Stimulated activated CD8-positive, alpha-beta memory T cell treated with anti-CD3 and anti-CD28 coated beads, Interleukin-4, amount 100 ng/mL, for 48 hours (primary cell): Measurements from ENCODE around the gene SWAP70.
"Not testable (repeated sequence)": the region's sequence is repeated elsewhere in the genome, so short reads cannot be mapped to it uniquely, and the experiment has no call there.

Experiments
- DNase-seq: peaks from one replicate; pipeline ENCODE4 v3.0.0-alpha.2; 2020

Gene SWAP70

DNA sequence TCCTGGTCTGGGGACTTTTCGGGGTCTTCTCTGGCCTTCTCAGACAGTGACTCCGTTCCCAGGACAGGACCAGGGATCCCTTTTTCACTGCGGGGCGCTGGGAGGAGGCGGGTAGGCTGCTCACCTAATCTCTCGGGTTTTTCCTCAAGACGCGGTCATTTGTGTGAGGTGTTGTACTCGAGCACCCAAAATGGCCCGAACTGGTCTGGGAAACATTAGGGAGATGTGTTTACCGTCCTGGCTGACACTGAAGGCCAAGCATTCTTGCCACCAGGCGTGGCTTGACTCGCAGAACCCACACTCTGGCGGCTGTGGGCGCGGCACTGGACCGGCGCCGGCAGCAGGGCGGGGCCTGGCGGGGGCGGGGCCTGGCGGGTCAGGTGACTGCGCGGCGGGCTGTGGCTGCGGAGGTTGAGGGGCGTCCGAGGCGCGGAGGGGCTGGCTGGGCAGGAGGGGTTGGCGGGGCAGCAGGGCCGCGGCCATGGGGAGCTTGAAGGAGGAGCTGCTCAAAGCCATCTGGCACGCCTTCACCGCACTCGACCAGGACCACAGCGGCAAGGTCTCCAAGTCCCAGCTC is at the start of gene SWAP70:
Gene SWAP70 (plus strand): TSS at position 379 of the 577 bp plus-strand sequence. CDS start 103 bp downstream, at position 482.
- peak; percentile 87 for DNase-seq

DNA sequence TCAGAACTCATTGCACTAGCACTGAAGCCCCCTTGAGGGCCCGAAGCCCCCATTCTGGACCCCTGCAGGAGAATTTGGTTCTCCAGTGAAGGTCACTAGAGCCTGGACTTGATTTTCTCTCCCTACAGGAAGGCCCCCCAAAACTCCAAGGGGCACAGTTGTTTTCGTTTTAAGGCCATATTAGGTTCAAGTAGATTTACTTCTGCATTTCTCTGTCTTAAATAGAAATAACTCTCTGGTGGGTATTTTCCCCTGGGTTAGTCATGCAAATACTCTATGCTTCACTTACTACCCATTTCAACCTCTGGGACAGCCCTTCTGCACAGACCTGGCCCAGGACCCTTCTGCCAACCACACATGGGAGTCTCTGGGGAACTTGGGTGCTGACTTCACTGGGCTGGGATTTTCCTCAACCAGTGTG is 48.8 kb upstream of the SWAP70 start:
- DNase-seq, result no peak

DNA sequence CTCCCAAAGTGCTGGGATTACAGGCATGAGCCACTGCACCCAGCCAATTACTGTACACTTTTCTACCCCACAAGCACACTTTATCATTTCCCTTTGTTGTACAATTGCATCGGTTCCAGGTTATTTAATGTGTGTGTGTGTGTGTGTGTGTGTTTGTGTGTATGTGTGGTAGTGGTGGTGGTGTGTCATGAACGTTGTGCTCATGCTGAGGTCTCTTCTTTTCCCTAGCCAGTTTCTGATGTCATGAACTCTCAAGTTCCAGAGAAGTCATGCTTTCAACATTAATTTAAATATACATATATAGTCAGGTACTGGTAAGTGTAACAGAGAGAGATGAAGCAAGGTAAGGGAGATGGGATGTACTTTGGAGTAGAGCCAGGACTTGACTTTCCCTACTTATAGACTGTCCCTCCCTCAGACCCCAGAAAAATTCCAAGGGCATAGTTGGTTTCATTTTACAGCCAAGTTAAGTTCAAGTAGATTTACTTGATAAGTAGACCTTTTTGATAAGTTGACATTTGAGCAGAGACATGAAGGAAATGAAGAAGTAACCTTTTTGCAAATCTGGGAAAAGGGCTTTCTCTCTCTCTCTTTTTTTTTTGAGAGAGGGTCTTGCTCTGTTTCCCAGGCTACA is 47.7 kb upstream of the SWAP70 start:
- no peak for DNase-seq

DNA sequence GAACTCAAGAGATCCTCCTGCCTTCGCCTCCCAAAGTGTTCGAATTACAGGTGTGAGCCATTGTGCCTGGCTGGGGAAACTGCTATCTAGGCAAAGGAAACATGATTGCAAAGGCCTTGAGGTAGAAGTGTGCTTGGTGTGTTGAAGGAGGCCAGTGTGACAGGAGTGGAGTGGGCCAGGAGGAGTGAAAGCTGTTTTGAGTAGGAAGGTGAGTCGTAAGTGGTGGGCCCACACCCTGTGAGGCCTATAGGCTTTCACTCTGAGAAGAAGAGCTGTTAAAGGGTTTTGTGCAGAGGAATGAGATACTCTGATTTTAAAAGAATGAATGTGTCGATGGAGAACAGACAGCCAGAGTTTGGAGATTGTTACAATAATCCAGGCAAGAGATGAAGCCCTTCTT is 47.0 kb upstream of the SWAP70 start:
- peak; percentile 50 for DNase-seq

DNA sequence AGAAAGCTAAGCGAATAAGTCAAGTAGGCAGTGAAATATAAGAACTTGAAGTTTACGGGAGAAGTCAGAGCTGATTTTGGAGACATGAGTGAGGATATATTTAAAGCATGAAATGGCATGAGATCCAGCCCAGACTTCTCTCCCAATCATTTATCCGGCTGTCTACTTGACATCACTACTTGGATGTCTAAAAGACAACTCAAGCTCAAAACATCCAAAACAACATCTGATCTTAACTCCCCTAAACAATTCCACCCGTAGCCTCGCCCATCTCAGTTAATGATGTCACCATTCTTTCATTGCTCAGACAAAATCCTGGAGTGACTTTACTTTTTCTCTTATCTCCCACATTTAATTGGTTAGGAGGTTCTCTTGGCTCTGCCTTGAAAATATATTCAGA is 45.9 kb upstream of the SWAP70 start:
- no peak for DNase-seq

DNA sequence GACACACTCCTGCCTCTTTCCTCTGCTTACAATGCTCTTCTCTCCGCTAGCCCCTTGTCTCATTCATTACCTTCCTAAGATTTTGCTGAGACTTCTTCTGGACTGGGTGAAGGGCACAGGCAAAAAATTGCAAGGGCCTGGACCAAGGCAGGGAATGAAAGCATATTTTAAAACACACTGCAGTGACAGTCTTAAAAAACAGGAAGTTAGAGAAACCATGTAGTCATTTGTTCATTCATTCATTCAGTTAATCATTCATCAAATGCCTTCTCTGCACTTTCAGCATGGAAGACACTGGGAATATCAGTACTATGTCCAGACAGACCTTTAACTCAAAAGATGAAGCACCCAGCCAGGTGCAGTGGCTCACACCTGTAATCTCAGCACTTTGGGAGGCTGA is 44.9 kb upstream of the SWAP70 start:
- DNase-seq, result no peak

DNA sequence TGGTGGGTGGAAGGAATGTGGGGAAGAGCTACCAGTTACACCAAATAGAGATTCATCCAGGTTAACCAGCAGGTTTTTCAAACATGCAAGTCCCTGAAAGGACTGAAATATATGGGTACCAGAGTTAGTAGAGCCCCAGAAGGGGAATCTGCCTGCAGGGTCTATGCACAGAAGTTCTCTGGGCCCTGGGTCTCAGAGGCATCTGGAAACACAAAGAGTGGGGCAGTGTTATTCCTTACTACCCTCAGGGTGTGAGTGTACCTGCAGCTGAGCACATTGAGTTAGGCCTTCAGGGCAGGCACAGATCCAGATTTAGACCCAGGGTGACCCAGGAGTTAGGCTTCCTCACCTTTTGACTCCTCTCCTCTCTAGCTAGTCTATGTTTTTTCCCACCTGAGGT is 43.9 kb upstream of the SWAP70 start:
- no peak for DNase-seq

DNA sequence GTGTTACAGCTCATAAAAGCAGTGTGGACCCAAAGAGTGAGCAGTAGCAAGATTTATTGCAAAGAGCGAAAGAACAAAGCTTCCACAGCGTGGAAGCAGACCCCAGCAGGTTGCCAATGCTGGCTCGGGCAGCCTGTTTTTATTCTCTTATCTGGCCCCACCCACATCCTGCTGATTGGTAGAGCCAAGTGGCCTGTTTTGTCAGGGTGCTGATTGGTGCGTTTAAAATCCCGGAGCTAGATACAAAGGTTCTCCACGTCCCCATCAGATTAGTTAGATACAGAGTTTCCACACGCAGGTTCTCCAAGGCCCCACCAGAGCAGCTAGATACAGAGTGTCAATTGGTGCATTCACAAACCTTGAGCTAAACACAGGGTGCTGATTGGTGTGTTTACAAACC is 41.5 kb upstream of the SWAP70 start:
- DNase-seq, result not testable (repeated sequence)

DNA sequence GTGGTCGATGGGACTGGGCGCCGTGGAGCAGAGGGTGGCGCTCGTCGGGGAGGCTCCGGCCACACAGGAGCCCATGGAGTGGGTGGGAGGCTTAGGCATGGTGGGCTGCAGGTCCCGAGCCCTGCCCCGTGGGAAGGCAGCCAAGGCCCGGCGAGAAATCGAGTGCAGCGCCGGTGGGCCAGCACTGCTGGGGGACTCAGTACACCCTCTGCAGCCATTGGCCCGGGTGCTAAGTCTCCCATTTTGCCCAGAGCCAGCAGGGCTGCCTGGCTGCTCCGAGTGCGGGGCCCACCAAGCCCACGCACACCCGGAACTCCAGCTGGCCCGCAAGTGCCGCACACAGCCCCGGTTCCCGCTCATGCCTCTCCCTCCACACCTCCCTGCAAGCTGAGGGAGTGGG is 40.8 kb upstream of the SWAP70 start:
- DNase-seq, result not testable (repeated sequence)

DNA sequence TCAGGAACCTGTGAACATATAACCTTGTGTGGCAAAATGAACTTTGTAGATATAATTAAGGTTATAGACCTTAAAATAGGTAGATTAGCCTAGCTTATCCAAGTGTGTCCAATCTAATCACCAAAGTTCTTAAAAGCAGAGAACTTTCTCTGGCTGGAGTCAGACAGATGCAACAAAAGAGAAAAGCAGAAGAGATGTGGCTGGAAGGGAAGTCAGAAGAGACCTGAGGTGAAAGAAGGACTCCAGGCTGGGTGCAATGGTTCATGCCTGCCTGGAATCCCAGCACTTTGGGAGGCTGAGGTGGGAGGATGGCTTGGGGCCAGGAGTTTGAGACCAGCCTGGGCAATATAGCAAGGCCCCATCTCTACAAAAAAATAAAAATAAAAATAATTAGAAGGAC is 39.4 kb upstream of the SWAP70 start:
- no peak for DNase-seq

DNA sequence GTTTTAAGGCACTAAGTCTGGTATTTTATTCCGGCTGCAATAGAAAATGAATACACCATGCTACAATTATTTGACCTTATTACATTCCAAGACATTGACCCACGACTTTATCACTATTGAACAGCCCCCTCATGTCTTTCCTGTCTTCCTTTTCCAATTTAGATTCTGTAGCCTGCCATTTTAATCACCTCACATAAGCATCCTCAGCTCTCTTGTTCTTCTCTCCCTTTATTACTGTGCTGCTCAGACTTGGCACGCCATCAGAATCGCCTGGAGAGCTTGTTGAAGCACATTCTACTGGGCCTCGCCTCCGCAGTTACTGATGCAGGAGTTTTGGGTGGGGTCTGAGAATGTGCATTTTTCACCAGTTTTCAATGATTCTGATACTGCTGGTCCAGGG is 38.7 kb upstream of the SWAP70 start:
- DNase-seq, result no peak

DNA sequence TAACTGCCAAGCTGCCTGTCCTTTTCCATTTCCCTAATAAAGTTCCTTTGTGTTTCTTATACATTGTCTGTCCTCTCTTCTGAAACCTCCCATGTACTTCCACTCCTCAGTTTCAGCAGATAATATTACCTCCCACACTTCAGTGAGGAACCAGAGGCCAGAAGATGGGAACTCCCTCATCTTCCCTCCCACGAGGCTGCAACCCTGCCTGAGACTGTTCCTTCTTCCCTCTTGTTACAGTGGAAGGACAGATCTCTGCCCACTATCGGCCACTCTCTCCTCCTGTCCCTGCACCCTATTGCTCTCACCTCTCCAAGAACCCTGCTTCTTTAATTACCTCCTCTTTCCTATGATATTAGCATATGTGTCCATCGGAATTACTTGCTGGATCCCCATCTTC is 38.1 kb upstream of the SWAP70 start:
- no peak for DNase-seq

DNA sequence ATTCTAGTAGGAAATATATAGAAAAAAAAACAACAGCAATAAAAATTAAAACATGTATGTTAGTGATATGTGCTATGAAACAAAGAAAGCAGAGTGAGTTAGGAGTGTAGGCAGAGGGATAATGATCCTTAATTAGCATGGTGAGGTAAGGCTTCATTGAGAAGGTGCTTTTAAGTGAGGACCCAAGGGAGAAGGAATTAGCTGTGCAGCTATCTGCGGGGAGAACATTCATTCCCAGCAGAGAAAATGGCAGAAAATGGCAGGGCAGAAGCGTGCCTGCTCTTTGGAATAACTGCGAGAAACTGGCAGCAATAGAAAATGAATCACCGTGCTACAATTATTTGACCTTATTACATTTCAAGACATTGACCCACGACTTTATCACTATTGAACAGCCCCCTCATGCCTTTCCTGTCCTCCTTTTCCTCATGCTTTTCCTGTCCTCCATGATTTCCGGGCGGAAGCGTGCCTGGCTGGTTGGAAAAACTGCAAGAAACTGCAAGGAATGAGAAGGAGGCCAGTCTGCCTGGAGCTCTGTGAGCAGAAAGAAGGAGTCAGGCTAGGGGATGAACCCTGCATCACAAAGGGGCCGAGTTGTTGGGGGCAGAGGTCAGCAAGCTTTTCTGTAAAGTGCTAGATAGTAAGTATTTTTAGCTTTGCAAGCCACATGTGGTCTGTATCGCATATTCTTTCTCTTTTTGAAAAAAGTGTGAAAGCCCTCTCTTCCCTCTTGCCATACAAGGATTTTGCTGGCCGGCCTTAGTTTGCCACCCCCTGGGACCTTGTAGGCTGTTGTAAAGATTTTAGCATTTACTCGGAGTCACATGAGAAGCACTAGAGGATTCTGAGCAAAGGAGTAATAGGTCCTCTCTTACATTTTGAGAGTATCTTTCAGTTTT is 37.1 kb upstream of the SWAP70 start:
- DNase-seq, result no peak

DNA sequence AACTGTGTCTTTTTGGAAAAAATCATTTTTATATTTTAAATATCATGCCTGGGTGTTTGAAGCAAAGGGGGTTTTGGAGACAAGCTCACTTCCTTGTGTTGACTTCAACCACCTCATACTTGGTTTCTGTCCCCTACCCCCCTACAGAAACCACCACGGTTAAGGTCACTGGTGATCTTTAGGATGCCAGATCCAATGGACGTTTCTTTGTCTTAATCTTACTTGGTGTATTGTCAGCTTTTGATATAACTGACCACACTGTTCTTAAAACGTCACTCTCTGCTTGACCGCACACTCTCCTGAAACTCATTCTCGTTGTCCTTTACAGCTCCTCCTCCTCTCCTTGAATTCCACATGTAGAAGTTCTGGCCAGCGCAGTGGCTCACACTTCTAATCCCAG is 34.8 kb upstream of the SWAP70 start:
- DNase-seq, result no peak

DNA sequence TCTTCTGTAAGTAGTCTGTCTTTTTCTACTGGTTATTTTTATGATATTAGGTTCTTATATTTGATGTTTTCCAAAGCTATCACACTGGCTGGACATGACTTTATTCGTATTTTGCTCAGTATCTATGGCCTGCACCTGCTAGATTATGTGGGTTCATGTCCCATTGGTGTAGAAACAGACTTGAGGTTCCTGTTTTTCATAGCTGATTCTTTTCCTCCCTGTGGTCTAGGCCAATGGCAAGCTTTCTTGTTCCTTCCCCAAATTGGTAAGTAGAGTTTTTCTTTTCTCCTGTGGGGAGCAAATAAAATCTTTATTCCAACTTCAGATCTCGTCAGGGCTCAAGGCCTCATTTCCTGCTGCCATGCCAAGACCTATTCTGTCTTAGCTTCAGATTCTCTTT is 30.2 kb upstream of the SWAP70 start:
- DNase-seq, result no peak

DNA sequence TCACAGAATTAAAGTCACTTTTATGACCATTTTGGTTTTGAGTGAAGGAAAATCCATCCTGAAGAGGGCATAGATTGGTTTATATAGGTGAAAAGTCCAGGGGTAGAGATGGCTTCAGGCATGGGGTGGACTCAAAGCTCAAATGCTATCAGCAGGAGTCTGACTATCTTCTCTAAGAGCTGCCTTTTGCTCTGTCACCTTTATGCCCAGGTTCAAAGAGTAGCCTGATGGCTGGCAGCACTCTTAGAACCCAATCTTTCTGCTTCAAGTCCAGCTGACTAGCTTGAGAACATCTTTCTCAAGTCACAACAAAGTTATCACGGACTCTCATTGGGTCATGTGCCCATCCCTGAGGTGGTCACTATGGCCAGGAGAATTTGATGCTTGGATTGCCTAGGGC is 27.2 kb upstream of the SWAP70 start:
- no peak for DNase-seq

DNA sequence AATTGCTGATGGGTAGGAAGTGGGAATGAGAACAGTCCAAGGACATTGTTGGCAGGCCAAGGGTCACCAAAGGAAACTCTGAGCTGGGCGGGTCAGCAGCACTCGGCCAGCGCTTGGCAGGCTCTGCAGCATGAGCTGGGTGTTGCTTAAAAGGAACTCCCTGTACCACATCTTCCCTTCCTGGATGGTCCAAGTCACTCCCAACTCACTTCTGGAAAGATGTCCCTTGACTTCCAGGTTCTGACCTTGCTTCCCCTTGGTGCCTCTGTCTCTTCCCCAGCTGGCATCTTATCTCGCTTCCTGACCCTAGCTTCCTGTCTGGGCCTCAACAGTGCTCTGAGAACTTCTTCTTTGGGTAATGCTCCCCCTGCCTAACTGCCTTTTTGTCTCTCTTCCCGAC is 24.8 kb upstream of the SWAP70 start:
- no peak for DNase-seq

DNA sequence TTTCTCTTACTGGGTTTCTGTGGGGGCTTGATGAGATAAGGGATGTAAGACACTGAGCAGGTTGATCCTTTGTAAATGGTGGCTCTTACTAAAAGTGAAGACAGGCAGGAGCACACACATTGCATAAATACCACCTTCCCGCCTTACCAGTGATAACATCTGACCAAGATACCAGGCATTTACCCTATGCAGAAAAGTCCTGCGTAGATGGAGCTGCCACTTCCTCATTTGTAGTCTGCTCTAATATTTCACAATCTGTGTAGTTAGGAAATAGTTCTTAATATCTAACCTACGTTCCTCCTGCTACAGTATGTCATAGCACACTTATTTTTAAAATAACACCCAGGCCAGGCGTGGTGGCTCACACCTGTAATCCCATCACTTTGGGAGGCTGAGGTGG is 23.9 kb upstream of the SWAP70 start:
- no peak for DNase-seq

DNA sequence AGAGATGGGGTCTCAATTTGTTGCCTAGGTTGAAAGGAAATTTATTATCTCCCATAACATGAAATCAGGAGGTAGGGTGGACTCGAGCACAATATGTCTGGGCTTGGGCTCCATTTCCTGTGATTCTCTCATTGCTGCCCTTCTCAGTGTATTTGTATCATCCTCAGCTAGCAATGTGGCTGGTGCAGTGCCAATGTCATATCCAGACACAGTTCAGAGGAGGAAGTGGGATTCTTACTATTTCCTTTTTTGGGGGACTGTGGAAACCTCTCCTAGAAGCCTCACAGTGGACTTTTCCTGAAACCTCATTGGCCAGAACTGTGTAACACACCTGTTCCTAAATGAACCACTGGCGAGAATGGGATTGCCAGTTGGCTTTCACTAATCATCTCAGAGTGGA is 21.0 kb upstream of the SWAP70 start:
- no peak for DNase-seq

DNA sequence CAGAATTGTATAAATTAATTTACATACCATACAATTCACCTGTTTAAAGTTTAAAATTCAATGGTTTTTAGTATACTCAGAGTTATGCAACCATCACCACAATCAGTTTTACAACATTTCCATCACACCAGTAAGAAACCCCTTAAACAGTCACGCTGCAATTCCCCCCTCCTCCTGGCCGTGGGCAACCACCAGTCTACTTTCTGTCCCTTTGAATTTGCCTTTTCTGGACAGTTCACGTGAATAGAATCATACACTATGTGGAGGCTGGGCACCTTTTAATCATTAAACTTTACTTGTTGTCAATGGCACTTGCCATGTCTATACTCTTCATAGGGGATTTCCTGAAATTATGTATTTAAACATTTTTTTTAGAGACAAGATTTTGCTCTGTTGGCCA is 20.1 kb upstream of the SWAP70 start:
- DNase-seq, result no peak

DNA sequence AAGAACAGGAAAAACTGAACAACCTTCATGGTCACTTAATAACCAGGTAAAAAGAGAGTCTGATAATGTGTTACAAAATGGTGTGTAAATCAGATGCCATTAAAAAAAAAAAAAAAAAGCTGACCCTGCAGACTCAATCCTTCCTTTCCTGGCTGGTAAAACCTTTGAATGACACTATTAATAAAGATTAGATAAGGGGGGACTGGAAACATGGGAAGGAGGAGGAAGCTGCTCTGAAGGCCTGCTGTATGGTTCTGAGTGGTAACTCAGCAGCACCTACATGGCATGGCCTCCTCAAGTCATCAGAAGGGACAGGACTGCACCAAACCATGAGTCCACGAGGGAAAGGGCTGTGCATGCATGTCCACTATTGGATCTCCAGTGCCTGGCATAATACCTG is 18.0 kb upstream of the SWAP70 start:
- DNase-seq, result no peak

DNA sequence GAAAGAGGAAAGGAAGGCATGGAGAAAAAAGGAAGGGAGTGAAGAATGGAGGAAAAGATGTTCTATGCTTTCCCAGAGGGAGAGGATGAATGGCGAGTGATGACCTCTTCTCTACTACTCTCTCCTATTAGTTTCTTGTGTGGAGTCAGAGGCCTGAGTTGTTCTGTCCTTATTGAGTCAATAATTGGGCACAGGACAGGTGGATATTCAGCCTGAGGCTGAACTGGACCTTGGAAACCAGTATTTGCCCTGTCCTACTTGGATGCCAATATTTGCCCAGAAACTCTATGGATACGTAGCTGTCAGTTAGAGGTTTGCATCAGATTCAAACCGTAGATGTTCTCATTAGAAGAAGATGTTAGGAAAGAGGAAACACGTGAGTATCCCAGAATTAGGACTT is 17.6 kb upstream of the SWAP70 start:
- DNase-seq, result no peak

DNA sequence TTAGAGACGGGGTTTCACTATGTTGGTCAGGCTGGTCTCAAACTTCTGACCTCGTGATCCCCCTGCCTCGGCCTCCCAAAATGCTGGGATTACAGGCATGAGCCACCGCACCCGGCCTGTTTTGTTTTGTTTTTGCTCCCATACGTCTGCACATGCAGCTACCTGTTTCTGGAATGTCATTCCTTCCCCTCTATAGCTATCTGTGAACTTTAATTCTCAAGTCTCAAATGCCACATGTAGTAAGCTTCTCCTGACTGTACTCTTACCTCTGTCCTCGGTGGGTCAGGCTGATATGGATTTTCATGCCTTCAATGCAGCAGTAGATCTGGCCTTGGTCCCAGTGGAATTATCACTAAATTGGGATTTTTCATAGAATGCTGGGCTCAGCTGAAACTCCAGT is 12.4 kb upstream of the SWAP70 start:
- no peak for DNase-seq
